DMS53 (cell line): Measurements from ENCODE around the gene TFF1.

Experiments
- DNase-seq: peaks from one replicate; lab custom pipeline; 2025; lab: John Stamatoyannopoulos, UW

The TFF1 gene

GRCh38 chr21:42398436-42399028, 32.2 kb upstream of the TFF1 start:
- no peak for DNase-seq

GRCh38 chr21:42397746-42398394, 31.5 kb upstream of the TFF1 start:
- DNase-seq, result no peak

- DNase-seq, result no peak
Observed at GRCh38 chr21:42396799-42397745, 30.7 kb upstream of the TFF1 start.

- no peak for DNase-seq
Observed at GRCh38 chr21:42395905-42396651, 29.7 kb upstream of the TFF1 start, which contains the start of gene TMPRSS3. TSS of gene TMPRSS3 (minus strand) at chr21:42396052. CDS start at chr21:42395417, 635 bp downstream.

DNA sequence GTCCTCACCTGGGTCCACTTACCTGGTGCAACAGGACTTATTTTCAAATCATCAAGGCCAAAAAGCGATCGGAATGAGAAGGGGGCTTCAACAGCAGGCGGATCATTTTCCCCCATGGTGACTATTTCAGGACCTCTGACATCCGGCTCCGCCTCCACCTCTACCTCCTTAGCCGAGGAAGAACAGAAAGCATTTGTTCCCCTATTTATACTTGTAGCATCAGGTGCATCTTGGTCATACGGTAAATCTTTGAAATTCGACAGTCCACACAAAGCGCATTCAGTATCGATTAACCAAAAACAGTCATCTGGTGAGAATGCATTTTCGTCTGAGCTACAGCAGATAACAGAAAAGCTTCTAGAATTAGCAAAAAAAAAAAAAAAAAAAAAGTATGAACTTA, 29.0 kb upstream of the TFF1 start:
- no peak for DNase-seq

- no peak for DNase-seq
Observed at GRCh38 chr21:42393443-42393950, 27.2 kb upstream of the TFF1 start.

DNA sequence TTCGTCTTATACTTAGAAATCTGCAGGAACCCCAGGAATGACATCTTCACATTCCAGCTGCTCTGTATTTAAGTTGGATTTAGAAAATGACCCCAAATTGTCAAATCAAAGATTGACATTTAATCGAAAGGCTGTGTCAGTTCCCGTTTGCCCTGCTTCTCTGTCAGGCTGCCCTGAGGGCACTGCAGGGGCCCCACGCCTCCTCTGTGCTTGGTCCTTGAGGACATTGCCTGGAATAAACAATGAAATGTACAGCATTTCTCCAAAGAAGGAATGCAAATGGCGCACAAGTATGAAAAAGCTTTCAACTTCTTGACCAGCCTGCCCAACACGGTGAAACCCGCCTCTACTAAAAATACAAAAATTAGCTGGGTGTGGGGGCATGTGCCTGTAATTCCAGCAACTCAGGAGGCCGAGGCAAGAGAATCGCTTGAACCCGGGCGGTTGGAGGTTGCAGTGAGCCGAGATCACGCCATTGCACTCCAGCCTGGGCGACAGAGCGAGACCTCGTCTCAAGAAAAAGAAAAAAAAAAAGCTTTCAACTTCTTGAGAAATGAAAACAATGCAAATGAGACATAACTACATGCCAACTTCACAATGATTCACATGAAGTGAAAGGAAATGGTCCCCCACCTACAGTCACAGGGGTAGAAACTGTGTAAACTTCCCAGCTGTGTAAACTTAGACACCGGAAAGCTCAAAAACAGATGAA, 26.6 kb upstream of the TFF1 start:
- no peak for DNase-seq

- no peak for DNase-seq
Observed at GRCh38 chr21:42391297-42391696, 25.0 kb upstream of the TFF1 start.

- no peak for DNase-seq
Observed at GRCh38 chr21:42390696-42391095, 24.4 kb upstream of the TFF1 start.

DNA sequence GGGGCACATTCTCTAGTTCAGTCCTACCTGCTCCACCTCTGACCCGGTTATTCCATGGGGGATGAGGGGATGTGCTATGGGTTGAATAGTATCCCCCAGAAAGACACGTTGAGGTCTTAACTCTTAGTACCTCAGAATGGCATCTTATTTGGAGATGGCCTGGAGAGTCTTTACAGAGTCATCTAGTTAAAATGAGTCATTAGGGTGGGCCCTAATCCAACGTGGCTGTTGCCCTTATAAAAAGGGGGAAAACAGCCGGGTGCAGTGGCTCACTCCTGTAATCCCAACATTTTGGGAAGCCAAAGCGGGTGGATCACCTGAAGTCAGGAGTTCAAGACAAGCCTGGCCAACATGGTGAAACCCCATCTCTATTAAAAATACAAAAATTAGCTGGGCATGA, 23.9 kb upstream of the TFF1 start:
- no peak for DNase-seq

DNA sequence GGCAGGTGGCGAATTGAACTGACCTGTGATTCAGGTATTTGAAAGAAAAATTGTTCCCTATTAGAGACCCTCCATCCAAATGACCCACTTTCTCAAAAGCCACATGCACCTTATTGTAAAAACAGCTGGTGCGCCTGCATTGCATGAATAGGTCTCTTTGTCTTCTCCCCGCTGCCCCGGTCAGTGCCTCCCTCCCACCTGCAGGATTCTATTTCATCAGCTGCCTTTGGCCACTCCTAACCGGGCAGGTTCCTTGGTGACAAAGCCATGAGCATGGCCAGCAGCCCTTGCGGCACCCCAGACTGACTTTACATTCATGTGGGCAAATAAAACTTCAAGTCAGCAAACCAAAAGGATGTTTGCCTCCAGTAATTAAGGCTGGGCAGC, 23.1 kb upstream of the TFF1 start:
- peak; percentile 85 for DNase-seq

GRCh38 chr21:42388740-42389448, 22.6 kb upstream of the TFF1 start:
- DNase-seq, result peak; percentile 70

- DNase-seq, result no peak
Observed at GRCh38 chr21:42387843-42388340, 21.6 kb upstream of the TFF1 start.

DNA sequence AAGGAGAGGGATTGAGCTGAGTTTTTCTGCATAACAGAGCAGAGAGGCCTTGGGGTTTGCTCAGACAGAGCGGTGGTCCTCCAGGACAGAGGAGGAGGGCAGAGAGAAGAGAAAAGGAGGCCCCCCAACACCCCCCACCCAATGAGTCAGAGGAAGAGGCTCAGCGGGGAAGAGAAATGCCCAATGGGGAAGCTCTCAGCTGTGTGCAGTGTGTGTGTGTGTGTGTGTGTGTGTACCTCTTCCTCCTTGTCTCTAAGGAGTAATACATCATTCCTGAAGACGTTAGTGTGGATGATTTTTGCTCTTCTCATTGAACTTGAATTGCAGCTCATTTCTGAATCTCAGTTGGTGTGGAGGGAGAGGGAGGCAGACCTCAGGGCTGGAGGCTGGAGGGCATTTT, 20.8 kb upstream of the TFF1 start:
- DNase-seq, result no peak

DNA sequence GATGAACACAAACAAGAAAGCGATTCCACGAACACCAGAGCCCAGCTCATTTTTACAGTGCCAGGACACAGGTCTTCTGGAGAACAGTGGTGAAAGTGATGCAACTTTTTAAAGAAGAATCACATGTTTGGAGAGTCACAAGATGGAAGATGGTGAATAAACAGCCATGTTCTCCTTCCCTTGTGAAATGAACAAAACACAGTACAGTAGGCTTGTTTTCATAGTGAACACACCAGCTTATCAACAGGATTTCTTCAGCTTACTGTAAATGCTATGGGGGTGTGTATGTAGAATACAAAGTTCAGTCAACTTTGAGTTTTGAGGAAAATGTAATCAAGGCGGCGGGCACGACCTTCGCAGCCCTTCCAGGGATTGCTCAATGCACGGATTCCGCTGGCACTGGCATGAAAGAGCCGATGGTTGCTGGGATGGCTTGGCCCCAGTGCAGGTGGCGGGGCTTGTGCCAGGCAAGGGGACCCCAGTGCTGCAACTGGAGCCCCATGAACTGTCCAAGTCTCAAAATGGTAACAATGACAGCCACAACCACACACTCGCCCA, 19.8 kb upstream of the TFF1 start:
- no peak for DNase-seq

- no peak for DNase-seq
Observed at GRCh38 chr21:42385619-42386018, 19.3 kb upstream of the TFF1 start.

GRCh38 chr21:42384989-42385388, 18.7 kb upstream of the TFF1 start:
- no peak for DNase-seq

GRCh38 chr21:42384156-42384945, 18.0 kb upstream of the TFF1 start:
- DNase-seq, result peak; percentile 86

DNA sequence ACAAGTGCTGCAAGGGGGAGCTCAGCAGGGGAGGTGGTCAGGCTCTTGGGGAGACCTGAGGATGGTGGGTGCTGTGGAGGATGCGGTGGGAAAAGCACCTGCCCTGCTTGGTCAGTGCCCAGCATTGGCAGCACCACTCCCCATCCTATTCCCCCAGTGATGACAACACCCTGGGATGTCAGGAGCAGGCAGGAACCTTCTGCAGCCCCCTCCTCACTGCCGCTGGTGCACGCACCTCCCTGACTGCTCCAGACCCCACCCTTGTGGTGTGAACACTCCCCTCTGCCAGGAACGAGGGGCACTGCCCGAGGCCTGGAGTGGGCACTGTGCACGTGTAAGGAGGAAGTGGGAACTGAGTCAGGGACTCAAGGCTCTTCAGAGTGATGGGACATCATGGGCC, 17.0 kb upstream of the TFF1 start:
- DNase-seq, result no peak
